Activated naive CD4-positive, alpha-beta T cell treated with anti-CD3 and anti-CD28 coated beads, Interleukin-2, amount 50 U/mL, for 72 hours (primary cell): ENCODE results near the gene VWA1. TPM values are rescaled to one million over a fixed set of nuclear protein-coding genes. Genes with fewer than 3 reads are reported as not detected.

Experiments used
- ATAC-seq, 2 donors: fragments of 150-1000 bp; cut with Tn5 transposase; 2 replicates each; pipeline ENCODE4 v1.10.0; 2021; ENCODE audit warnings: mild to moderate bottlenecking in 2 of 2, moderate library complexity in 2 of 2
- DNase-seq, 2 donors: peaks; one replicate each; pipeline ENCODE4 v3.0.0; 2021 to 2022; ENCODE audit warnings: low spot score in 2 of 2
- H3K27ac Mint-ChIP-seq, 2 donors: one replicate each; pipeline ENCODE4 v1.8.0; 2022; ENCODE audit warnings: mild to moderate bottlenecking in 2 of 2, mixed read lengths in 2 of 2
- H3K36me3 Mint-ChIP-seq, 2 donors: one replicate each; pipeline ENCODE4 v1.8.0; 2022; ENCODE audit warnings: mixed read lengths in 2 of 2
- H3K9me3 Mint-ChIP-seq, 2 donors: one replicate each; pipeline ENCODE4 v1.8.0; 2022; ENCODE audit warnings: mixed read lengths in 2 of 2
- total RNA-seq, 2 donors: library from RNA; stranded (reverse); gene quantifications; one replicate each; pipeline ENCODE4 v1.2.3, GENCODE V29; 2022

VWA1 gene, protein sequence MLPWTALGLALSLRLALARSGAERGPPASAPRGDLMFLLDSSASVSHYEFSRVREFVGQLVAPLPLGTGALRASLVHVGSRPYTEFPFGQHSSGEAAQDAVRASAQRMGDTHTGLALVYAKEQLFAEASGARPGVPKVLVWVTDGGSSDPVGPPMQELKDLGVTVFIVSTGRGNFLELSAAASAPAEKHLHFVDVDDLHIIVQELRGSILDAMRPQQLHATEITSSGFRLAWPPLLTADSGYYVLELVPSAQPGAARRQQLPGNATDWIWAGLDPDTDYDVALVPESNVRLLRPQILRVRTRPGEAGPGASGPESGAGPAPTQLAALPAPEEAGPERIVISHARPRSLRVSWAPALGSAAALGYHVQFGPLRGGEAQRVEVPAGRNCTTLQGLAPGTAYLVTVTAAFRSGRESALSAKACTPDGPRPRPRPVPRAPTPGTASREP
- total RNA-seq = 1 to 10 TPM in 1 of 2 donors, under 1 TPM in 1; 0.59 to 6.9 TPM

GRCh38 chr1:1435106-1435903, at the start of gene VWA1:
Gene VWA1 (plus strand): TSS chr1:1435690. CDS start chr1:1435749, 59 bp downstream.
- Mint-ChIP-seq H3K9me3 (no peaks in the 10 kb centered on the region), H3K36me3 (no peaks in the 10 kb centered on the region), H3K27ac (no peak within 1 kb of the TSS)
- ATAC-seq = peak; percentile 33 to 80
- DNase-seq = peak in 1 of 2 donors; percentile 89

GRCh38 chr1:1385931-1386330, 49.6 kb upstream of the VWA1 start:
- no peak for DNase-seq
- H3K9me3 Mint-ChIP-seq = no peaks in the 10 kb centered on the region
- H3K36me3 Mint-ChIP-seq = peaks cover 21 to 35% of the 10 kb centered on the region in 2 donors
- ATAC-seq = no peak
- H3K27ac Mint-ChIP-seq = peak overlapping the region in 1 of 2 donors; percentile 22

- DNase-seq (no peak), ATAC-seq (no peak)
- Mint-ChIP-seq H3K27ac (peak overlapping the region in 1 of 2 donors; percentile 37), H3K36me3 (peaks cover 32 to 46% of the 10 kb centered on the region in 2 donors), H3K9me3 (no peaks in the 10 kb centered on the region)
Measured at GRCh38 chr1:1387098-1388077, 48.1 kb upstream of the VWA1 start.

DNA sequence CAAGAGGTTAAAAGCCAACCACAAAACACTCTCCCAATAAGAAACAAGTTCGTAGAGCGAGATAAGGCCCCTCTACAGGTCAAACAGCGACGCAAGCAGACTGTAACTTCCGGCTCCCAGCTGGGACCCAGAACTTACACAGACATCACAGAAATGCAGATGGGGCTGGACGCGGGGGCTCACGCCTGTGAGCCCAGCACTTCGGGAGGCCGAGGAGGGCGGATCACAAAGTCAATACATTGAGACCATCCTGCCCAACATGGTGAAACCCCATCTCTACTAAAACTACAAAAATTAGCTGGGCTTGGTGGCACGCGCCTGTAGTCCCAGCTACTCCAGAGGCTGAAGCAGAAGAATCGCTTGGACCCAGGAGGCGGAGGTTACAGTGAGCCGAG, 47.4 kb upstream of the VWA1 start:
- H3K36me3 Mint-ChIP-seq = peaks cover 35 to 46% of the 10 kb centered on the region in 2 donors
- DNase-seq = no peak
- no peaks in the 10 kb centered on the region for H3K9me3 Mint-ChIP-seq
- H3K27ac Mint-ChIP-seq = peak overlapping the region in 1 of 2 donors; percentile 37
- ATAC-seq = no peak

GRCh38 chr1:1390675-1391074, 44.8 kb upstream of the VWA1 start:
- Mint-ChIP-seq H3K9me3 (no peaks in the 10 kb centered on the region), H3K36me3 (peaks cover 51 to 56% of the 10 kb centered on the region in 2 donors), H3K27ac (no peak overlapping the region)
- ATAC-seq = no peak
- DNase-seq = no peak

DNA sequence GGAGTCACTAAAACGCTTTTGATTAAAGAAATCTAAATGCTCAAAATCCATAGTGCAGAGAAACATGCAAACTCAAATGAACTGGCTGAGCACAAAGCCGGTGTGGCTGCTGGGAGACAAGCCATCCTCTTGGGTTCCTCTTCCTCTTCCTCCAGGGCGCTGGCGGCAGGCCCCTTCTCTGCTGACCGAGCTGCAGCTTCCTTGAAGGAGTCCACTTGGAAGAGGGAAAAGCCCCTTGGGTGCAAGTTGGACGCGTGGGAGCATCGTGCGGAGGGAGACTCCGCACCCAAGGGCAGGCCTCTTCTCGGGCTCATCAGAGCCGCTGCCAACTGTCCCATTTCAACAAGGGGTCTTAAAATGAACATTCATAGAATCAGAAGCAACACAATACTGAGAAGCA, 44.3 kb upstream of the VWA1 start:
- peak overlapping the region in 1 of 2 donors; percentile 25 for H3K27ac Mint-ChIP-seq
- ATAC-seq (no peak), DNase-seq (no peak)
- no peaks in the 10 kb centered on the region for H3K9me3 Mint-ChIP-seq
- peaks cover 48 to 53% of the 10 kb centered on the region in 2 donors for H3K36me3 Mint-ChIP-seq

- ATAC-seq = no peak
- no peaks in the 10 kb centered on the region for H3K9me3 Mint-ChIP-seq
- peak overlapping the region in 1 of 2 donors; percentile 44 for H3K27ac Mint-ChIP-seq
- peaks cover 45 to 46% of the 10 kb centered on the region in 2 donors for H3K36me3 Mint-ChIP-seq
- DNase-seq = no peak
Measured at GRCh38 chr1:1393014-1393413, 42.5 kb upstream of the VWA1 start.

- ATAC-seq (no peak), DNase-seq (no peak)
- peak overlapping the region; percentile 44 to 52 for H3K27ac Mint-ChIP-seq
- H3K36me3 Mint-ChIP-seq = peaks cover 49 to 50% of the 10 kb centered on the region in 2 donors
- no peaks in the 10 kb centered on the region for H3K9me3 Mint-ChIP-seq
Measured at GRCh38 chr1:1393428-1393827, 42.1 kb upstream of the VWA1 start.

- Mint-ChIP-seq H3K36me3 (peaks cover 45 to 52% of the 10 kb centered on the region in 2 donors), H3K9me3 (no peaks in the 10 kb centered on the region), H3K27ac (peak overlapping the region in 1 of 2 donors; percentile 44)
- DNase-seq (no peak), ATAC-seq (no peak)
Measured at GRCh38 chr1:1394116-1394515, 41.4 kb upstream of the VWA1 start.

DNA sequence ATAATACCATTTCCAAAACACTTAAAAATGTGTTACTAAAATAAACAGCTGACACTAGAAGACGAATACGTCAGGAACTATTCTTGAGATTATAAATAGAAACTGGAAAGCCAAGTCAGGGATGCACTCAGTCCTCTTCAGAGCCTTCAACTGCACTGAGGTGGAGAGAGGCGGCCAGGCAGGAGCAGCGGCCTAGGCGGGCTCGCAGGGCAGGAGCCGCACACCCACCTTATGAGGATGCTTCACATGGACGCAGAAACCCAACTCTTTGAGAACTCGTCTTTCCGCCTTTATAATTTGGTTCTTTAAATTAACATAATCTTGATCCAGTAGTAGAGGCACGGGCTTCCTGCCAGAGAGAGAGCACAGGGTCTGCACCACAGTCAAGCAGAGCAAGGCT, 40.3 kb upstream of the VWA1 start:
- no peak for DNase-seq
- H3K9me3 Mint-ChIP-seq = no peaks in the 10 kb centered on the region
- H3K27ac Mint-ChIP-seq = no peak overlapping the region
- no peak for ATAC-seq
- H3K36me3 Mint-ChIP-seq = peaks cover 46 to 57% of the 10 kb centered on the region in 2 donors

DNA sequence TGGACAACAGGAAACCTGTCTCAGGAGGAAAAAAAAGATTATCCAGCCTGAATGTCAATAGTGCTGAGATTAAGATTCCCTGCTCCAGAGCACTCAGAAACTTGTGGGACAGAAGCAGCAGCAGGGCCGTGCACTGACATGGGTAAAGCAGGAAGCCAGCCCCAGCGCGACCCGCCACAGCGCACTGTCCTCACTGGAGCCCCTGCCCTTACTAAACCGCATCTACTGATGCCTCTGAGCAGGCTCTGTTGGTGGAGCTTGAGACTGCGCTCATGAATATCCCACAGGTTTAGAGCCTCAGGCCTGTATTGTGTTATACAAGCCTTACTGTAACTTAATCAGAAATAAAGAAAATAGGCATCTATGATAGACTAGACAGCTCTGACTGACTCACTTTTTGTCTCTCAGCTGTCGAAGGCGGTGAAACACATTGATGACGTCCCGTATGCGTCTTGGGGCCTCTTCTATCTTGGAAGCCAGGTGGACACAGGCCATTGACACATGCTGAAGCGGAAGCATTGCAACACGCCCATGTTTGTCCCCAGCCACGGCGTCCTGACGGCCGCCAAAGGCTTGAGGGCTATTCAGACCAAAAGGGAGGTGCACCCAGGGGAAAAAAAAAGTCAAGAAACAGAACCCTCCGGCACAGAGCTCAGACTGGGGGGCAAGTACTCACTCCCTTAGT, 37.5 kb upstream of the VWA1 start:
- H3K27ac Mint-ChIP-seq = peak overlapping the region; percentile 93 to 95
- H3K36me3 Mint-ChIP-seq = peaks cover 45 to 48% of the 10 kb centered on the region in 2 donors
- no peak for DNase-seq
- H3K9me3 Mint-ChIP-seq = no peaks in the 10 kb centered on the region
- ATAC-seq = no peak

GRCh38 chr1:1398677-1399186, 36.8 kb upstream of the VWA1 start:
- no peak for DNase-seq
- peak; percentile 2 to 4 for ATAC-seq
- Mint-ChIP-seq H3K27ac (peak overlapping the region; percentile 93 to 95), H3K9me3 (no peaks in the 10 kb centered on the region), H3K36me3 (peaks cover 40 to 46% of the 10 kb centered on the region in 2 donors)

DNA sequence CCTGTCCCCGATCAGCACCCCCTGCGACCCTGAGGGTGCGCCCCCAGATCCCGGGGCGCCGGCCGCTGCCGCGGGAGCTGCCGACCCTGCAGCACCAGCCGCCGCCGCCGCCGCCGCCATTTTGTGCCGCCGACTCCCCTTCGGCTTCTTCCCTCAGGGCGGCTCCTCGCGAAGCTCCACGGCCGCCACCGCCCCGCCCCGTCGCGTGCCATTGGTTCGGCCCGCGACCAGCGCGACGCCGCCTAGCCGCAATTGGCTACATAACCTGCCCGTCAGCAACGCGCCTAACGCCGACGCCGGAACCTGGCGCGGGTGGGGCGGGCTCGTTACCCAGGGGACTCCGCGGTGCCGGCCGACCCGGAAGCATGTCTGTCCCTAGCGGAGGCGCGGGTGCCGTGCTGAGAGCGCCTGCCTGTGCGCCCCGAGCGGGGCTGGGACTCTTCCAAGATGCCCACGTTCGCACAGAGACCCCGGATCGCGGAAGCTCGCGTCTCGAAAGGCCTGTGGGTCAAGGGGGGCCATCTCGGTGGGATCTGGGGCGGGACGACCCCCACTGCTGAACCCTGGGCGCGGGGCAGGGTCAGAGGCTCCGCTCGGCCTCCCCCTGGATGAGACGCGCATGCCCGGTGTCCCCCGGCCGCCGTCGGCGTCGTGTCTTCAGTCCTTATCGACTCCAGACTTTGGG, 36.2 kb upstream of the VWA1 start, which contains the start of gene CCNL2:
CCNL2 (minus strand) TSS at position 149 of the 685 bp plus-strand sequence; CDS start at position 120, 29 bp downstream.
- Mint-ChIP-seq H3K27ac (peak within 1 kb of the TSS; percentile 95 to 96), H3K9me3 (no peaks in the 10 kb centered on the region), H3K36me3 (peaks cover 38 to 44% of the 10 kb centered on the region in 2 donors)
- DNase-seq = peak; percentile 99 to 100
- peak; percentile 98 for ATAC-seq

DNA sequence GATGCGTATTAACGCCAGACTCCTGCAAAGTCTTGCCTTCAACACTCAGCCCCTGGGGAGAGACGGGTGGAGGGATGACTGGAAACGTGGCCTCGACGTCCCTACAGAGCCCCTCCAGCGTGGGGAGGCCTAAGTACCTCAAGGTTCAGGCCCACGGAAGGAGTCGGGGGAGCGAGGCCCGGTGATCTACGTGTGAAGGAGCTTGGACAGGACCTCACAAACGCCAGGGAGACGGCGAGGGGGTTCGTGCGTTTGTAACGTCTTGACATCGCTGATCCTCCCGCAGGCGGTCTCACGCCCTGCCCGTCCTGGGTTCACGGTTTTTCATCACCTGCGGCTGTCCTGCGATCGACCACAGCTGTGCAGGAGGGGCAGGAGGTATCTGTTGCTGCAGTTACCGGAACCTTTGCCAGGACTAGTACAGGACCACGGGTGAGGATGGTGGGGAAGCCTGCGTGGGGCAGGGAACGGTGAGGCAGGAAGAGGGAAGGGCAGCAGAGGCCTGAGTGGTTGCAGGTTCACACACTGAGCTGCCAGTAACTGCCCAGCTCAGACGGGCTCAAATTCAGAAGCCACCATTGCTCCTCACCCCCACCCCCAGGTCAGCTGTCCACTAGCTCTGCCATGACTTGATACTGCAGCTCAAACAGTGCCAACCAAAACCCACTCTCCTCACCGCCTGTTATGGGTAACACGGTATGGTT, 35.5 kb upstream of the VWA1 start:
- H3K27ac Mint-ChIP-seq = peak overlapping the region; percentile 95 to 96
- H3K9me3 Mint-ChIP-seq = no peaks in the 10 kb centered on the region
- H3K36me3 Mint-ChIP-seq = peaks cover 38 to 44% of the 10 kb centered on the region in 2 donors
- DNase-seq (no peak), ATAC-seq (peak; percentile 1 to 2)
